H1 (cell line): ENCODE results near the gene GRIK1. TPM values are rescaled to one million over a fixed set of nuclear protein-coding genes. Genes with fewer than 3 reads are reported as not detected.

ENCODE experiments used
- CTCF ChIA-PET: fragments of 300-600 bp; sonication (Branson Sonifier 250); formaldehyde crosslinking; loops from one replicate; lab custom pipeline; 2021; ENCODE audit not compliant: partially characterized antibody; lab: Charles Lee
- POLR2A ChIA-PET: fragments of 300-600 bp; sonication (Branson Sonifier 250); formaldehyde crosslinking; loops from one replicate; lab custom pipeline; 2021; ENCODE audit warnings: inconsistent platforms; ENCODE audit not compliant: partially characterized antibody; lab: Charles Lee
- DNase-seq, 2 experiments: peaks; one replicate each; pipeline versions ENCODE4 v3.0.0 to v3.0.0-alpha.2; 2010 to 2022; ENCODE audit warnings: low spot score in 2 of 2, low read depth in 1 of 2, mixed read lengths in 1 of 2
- FAIRE-seq: peaks from 2 replicates; lab custom pipeline; 2011; peaks lifted over from hg19 to GRCh38; lab: Jason Lieb, UNC
- H2AFZ ChIP-seq: 2 replicates; pipeline ENCODE4 v1.8.1; 2012; ENCODE audit warnings: low read length, inconsistent platforms
- H2AK5ac ChIP-seq: 2 replicates; pipeline ENCODE4 v1.6.1; 2013; ENCODE audit warnings: low read depth, low read length
- H2BK120ac ChIP-seq: replicated peaks from 2 replicates; pipeline ENCODE3; 2013; ENCODE audit warnings: low read depth, low read length, inconsistent platforms
- H2BK12ac ChIP-seq: 2 replicates; pipeline ENCODE4 v1.6.1; 2013; ENCODE audit warnings: low read depth, low read length
- H2BK15ac ChIP-seq: 2 replicates; pipeline ENCODE4 v1.6.1; 2013; ENCODE audit warnings: low read length
- H2BK20ac ChIP-seq: 2 replicates; pipeline ENCODE4 v1.6.1; 2013; ENCODE audit warnings: low read length
- H2BK5ac ChIP-seq: 2 replicates; pipeline ENCODE4 v1.6.1; 2013; ENCODE audit warnings: low read depth, low read length
- H3K14ac ChIP-seq: 2 replicates; pipeline ENCODE4 v1.6.1; 2013; ENCODE audit warnings: inconsistent platforms; ENCODE audit not compliant: insufficient read length
- H3K18ac ChIP-seq: 2 replicates; pipeline ENCODE4 v1.6.1; 2013; ENCODE audit warnings: low read length; ENCODE audit errors: extremely low read depth
- H3K23ac ChIP-seq: 2 replicates; pipeline ENCODE4 v1.6.1; 2013; ENCODE audit warnings: inconsistent platforms; ENCODE audit not compliant: insufficient read length
- H3K23me2 ChIP-seq: 2 replicates; pipeline ENCODE4 v1.6.1; 2013; ENCODE audit warnings: low read depth, low read length
- H3K27ac ChIP-seq: 2 replicates; pipeline ENCODE4 v1.6.1; 2011; ENCODE audit warnings: low read depth, low read length, inconsistent platforms
- H3K27me3 ChIP-seq, 4 experiments: replicated peaks in 1 of 4; 1 replicate in 1 of 4; 2 replicates in 3 of 4; pipeline versions ENCODE4 v1.6.1 to v1.8.1; 2011 to 2013; ENCODE audit warnings: low read length in 3 of 4, mild to moderate bottlenecking in 3 of 4, inconsistent platforms in 2 of 4, mixed read lengths in 2 of 4, moderate library complexity in 1 of 4; ENCODE audit not compliant: control insufficient read depth in 3 of 4, insufficient read depth in 3 of 4; ENCODE audit errors: extremely low read depth in 1 of 4
- H3K36me3 ChIP-seq, 4 experiments: 2 replicates each; pipeline versions ENCODE4 v1.6.1 to v1.8.1; 2011 to 2013; ENCODE audit warnings: mild to moderate bottlenecking in 4 of 4, low read length in 3 of 4, moderate library complexity in 2 of 4, control low read depth in 1 of 4, inconsistent platforms in 1 of 4; ENCODE audit not compliant: insufficient read depth in 4 of 4, control insufficient read depth in 2 of 4
- H3K4ac ChIP-seq: replicated peaks from 2 replicates; pipeline ENCODE3; 2013; ENCODE audit warnings: low read length, low read depth, mixed read lengths, inconsistent platforms; ENCODE audit not compliant: insufficient read length
- H3K4me1 ChIP-seq, 4 experiments: replicated peaks in 1 of 4; 1 replicate in 1 of 4; 2 replicates in 3 of 4; pipeline versions ENCODE4 v1.6.1 to v1.8.1; 2011 to 2013; ENCODE audit warnings: low read length in 3 of 4, inconsistent platforms in 2 of 4, mixed read lengths in 1 of 4; ENCODE audit not compliant: insufficient read depth in 4 of 4, control insufficient read depth in 3 of 4
- H3K4me2 ChIP-seq, 2 experiments: 2 replicates each; pipeline versions ENCODE4 v1.6.1 to v1.8.1; 2011 to 2013; ENCODE audit warnings: low read depth in 2 of 2, low read length in 2 of 2, control low read depth in 1 of 2, inconsistent platforms in 1 of 2, mild to moderate bottlenecking in 1 of 2; ENCODE audit not compliant: insufficient read depth in 1 of 2
- H3K4me3 ChIP-seq, 4 experiments: fragments of 200-600, 300-600 bp in 1 of 4; sonication (generic), shearing (Covaris generic), sonication (Bioruptor Twin) in 1 of 4; 2 replicates each; pipeline versions ENCODE4 v1.5.1 to v1.8.1; 2011 to 2016; ENCODE audit warnings: low read length in 4 of 4, low read depth in 3 of 4, control low read depth in 2 of 4, inconsistent platforms in 2 of 4, mild to moderate bottlenecking in 2 of 4, mixed read lengths in 1 of 4, moderate library complexity in 1 of 4; ENCODE audit not compliant: insufficient read depth in 2 of 4; ENCODE audit errors: extremely low read depth in 1 of 4
- H3K56ac ChIP-seq: replicated peaks from 2 replicates; pipeline ENCODE3; 2013; ENCODE audit warnings: low read depth, mild to moderate bottlenecking, mixed read lengths, low read length, inconsistent platforms; ENCODE audit not compliant: insufficient read length
- H3K79me1 ChIP-seq: 2 replicates; pipeline ENCODE4 v1.6.1; 2013; ENCODE audit warnings: low read depth, low read length, control low read depth
- H3K79me2 ChIP-seq, 2 experiments: 2 replicates each; pipeline versions ENCODE4 v1.6.1 to v1.8.1; 2012 to 2013; ENCODE audit warnings: low read length in 2 of 2, mild to moderate bottlenecking in 2 of 2, inconsistent platforms in 1 of 2; ENCODE audit not compliant: insufficient read depth in 2 of 2, control insufficient read depth in 1 of 2
- H3K9ac ChIP-seq, 4 experiments: replicated peaks in 1 of 4; 1 replicate in 1 of 4; 2 replicates in 3 of 4; pipeline versions ENCODE4 v1.6.1 to v1.8.1; 2011 to 2013; ENCODE audit warnings: low read depth in 3 of 4, low read length in 3 of 4, control low read depth in 2 of 4, mild to moderate bottlenecking in 2 of 4, moderate library complexity in 2 of 4, inconsistent platforms in 1 of 4; ENCODE audit errors: extremely low read depth in 1 of 4
- H3K9me3 ChIP-seq, 2 experiments: 2 replicates each; pipeline versions ENCODE4 v1.6.1 to v1.8.1; 2012 to 2013; ENCODE audit warnings: mild to moderate bottlenecking in 2 of 2, moderate library complexity in 2 of 2, control low read depth in 1 of 2, inconsistent platforms in 1 of 2, low read depth in 1 of 2, low read length in 1 of 2, mixed read lengths in 1 of 2; ENCODE audit not compliant: insufficient read depth in 2 of 2
- H4K20me1 ChIP-seq, 2 experiments: replicated peaks in 1 of 2; 2 replicates each; pipeline versions ENCODE3 to v1.8.1; 2011 to 2013; ENCODE audit warnings: inconsistent platforms in 2 of 2, low read length in 2 of 2, mild to moderate bottlenecking in 1 of 2; ENCODE audit not compliant: insufficient read depth in 2 of 2, control insufficient read depth in 1 of 2
- H4K5ac ChIP-seq: 2 replicates; pipeline ENCODE4 v1.6.1; 2013; ENCODE audit warnings: low read length, low read depth, mixed read lengths, inconsistent platforms; ENCODE audit not compliant: insufficient read length
- H4K8ac ChIP-seq: 2 replicates; pipeline ENCODE4 v1.8.0; 2013; ENCODE audit warnings: mild to moderate bottlenecking, moderate library complexity, low read length, inconsistent platforms; ENCODE audit not compliant: insufficient read depth; ENCODE audit errors: extremely low read depth
- H4K91ac ChIP-seq: replicated peaks from 2 replicates; pipeline ENCODE3; 2013; ENCODE audit warnings: low read length, mixed read lengths, inconsistent platforms; ENCODE audit not compliant: insufficient read length
- CBX8 ChIP-seq: fragments of 300-800, 300-1000 bp; sonication (generic); IDR thresholded peaks from 2 replicates; pipeline ENCODE4 v1.7.1; 2016; ENCODE audit warnings: low read depth, low read length, borderline replicate concordance
- WGBS, 2 experiments: shearing (Covaris generic) in 1 of 2; methylation state at CpG; one replicate each; pipeline versions ENCODE4 v1.1.6 to v1.1.7; 2013 to 2015; ENCODE audit warnings: low lambda C conversion rate in 2 of 2, mixed read lengths in 2 of 2, inconsistent platforms in 1 of 2, low coverage in 1 of 2, missing lambda C conversion rate in 1 of 2; ENCODE audit not compliant: insufficient replicate concordance in 2 of 2, insufficient coverage in 1 of 2, insufficient read length in 1 of 2; ENCODE audit errors: extremely low coverage in 1 of 2, missing lambda C conversion rate in 1 of 2; 5-methylcytosine and 5-hydroxymethylcytosine counted together
- polyA plus RNA-seq, 7 experiments: library from polyadenylated mRNA; depleted of rRNA in 3 of 7; stranded (reverse) in 5 of 7; unstranded in 2 of 7; fragments of >200 nt in 5 of 7; fragments of 200-250 nt in 2 of 7; gene quantifications; 1 replicate in 5 of 7; 2 replicates in 1 of 7; 4 replicates in 1 of 7; pipeline versions ENCODE4 v1.2.1 to v1.2.3, GENCODE V29; 2011 to 2013; ENCODE audit warnings: missing spikeins in 2 of 7, mixed read lengths in 2 of 7
- total RNA-seq: library from RNA; stranded (reverse); fragmentation: NEBNext Ultra II Directional; extraction: Animal tissue kit (Norgen Biotek cat#: 25700); gene quantifications from 2 replicates; pipeline ENCODE4 v1.2.1, GENCODE V29; 2021

Gene GRIK1
- total and polyA plus RNA-seq, 2 of the 8 experiments (the other 6 are each of a cell fraction or from before 2014, with no cell fraction given): 0.11 to 0.32 TPM

- H2BK20ac ChIP-seq: no peak overlapping the region
- no peak overlapping the region for H3K56ac ChIP-seq
- FAIRE-seq (no peak), DNase-seq (no peak)
- no peak overlapping the region for H3K18ac ChIP-seq
- H3K4me3 ChIP-seq: no peak overlapping the region
- H2BK120ac ChIP-seq: no peak overlapping the region
- TF ChIP-seq CBX8: no peak
- H2AFZ ChIP-seq: no peak overlapping the region
- H2BK12ac ChIP-seq: no peak overlapping the region
- no peak overlapping the region for H3K23ac ChIP-seq
- H4K8ac ChIP-seq: no peak overlapping the region
- no peaks in the 10 kb centered on the region for H3K9me3 ChIP-seq
- ChIA-PET CTCF (interaction anchor here (0.7 kb wide), 2 partner anchors 20 to 348 kb away, joined by 4 read pairs; no protein-coding TSS in a partner anchor), POLR2A (interaction anchor here (0.7 kb wide), 1 partner anchor 649 kb away, joined by 3 read pairs; no protein-coding TSS in a partner anchor)
- no peak overlapping the region for H3K27ac ChIP-seq
- H3K36me3 ChIP-seq: no peaks in the 10 kb centered on the region
- no peak overlapping the region for H3K4ac ChIP-seq
- H3K27me3 ChIP-seq: no peaks in the 10 kb centered on the region
- no peaks in the 10 kb centered on the region for H3K4me1 ChIP-seq
- no peak overlapping the region for H3K9ac ChIP-seq
- H3K79me2 ChIP-seq: no peaks in the 10 kb centered on the region
- no peak overlapping the region for H4K5ac ChIP-seq
- no peak overlapping the region for H2BK5ac ChIP-seq
- H3K23me2 ChIP-seq: no peaks in the 10 kb centered on the region
- no peak overlapping the region for H3K14ac ChIP-seq
- no peak overlapping the region for H2BK15ac ChIP-seq
- H3K79me1 ChIP-seq: no peaks in the 10 kb centered on the region
- no peaks in the 10 kb centered on the region for H4K20me1 ChIP-seq
- no peak overlapping the region for H4K91ac ChIP-seq
- 92% methylated on average over 2 of the region's 2 CpGs; no CpG with 5 or more reads in 1 of the 2 experiments for WGBS, 2 experiments
- H3K4me2 ChIP-seq: no peak overlapping the region
- H2AK5ac ChIP-seq: no peak overlapping the region
These were observed 356.3 kb downstream of the GRIK1 start for GRCh38 chr21:29583424-29583924.
